GM13976 (cell line): ENCODE data around the gene TFF2.

Experiments
- DNase-seq: peaks from one replicate; pipeline ENCODE4 v3.0.0; 2012; ENCODE audit warnings: low spot score
- in situ Hi-C: fragments of 300-500 bp; cut with MboI; formaldehyde crosslinking; loops from one replicate; pipeline ENCODE4 v1.12.0; 2022; ENCODE audit warnings: low sequenced_read_pairs, mixed read lengths, inconsistent platforms; ENCODE audit not compliant: unreplicated experiment
- TF ChIP-seq, protein P1 (sequence below): IDR thresholded peaks from 2 replicates; pipeline ENCODE4 v1.5.1; 2012; ENCODE audit warnings: borderline replicate concordance, mild to moderate bottlenecking; ENCODE audit not compliant: insufficient read depth; ENCODE audit errors: extremely low read depth, missing control alignments, control extremely low read depth

TFF2 gene

DNA sequence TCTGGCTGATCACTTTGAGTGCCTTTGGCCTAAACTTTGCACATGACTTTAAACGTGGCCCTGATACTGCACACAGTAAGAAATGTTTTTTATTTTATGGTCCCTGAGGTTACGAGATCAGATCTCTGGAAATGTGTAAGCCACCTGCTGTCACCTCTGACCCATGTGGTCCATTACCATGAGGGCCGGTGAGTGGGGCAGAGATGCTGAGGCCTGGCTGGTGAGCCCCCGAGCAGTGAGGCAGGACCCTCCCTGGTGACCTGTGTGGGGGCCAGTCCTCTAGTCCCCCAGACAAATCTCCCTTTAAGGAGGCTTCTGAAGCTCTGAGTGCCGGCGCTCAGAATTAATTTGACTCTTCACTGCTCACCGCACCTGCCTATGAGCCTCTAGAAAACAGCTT lies 48.0 kb downstream of the TFF2 start:
- in situ Hi-C loops = no loop called here

DNA sequence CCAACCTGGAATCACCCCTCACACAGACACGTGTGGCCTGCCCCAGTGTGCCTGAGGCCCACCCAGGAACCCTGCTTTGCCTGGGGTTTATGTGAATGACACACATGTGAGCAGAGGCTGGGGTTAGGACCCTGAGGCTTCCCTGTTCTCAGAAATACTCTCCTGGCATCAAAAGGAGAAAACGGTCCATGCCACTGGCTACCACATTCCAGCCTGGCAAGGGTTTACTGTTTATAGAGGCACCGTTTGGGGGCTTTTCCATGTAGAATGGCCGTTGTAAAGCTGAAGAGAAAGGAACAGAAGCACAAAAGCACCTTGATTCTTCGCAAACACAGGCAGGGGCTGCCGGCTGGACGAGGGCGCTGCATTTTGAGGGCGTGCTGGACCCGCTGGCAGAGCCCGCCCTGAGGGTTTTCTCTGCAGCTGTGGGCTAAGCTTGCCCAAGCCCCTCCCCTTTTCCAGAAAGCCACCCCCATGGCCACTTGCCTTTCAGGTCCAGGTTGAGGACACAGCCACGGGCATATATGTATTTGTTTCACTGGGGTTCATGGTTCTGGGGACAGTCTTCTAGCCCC lies 48.6 kb downstream of the TFF2 start:
- in situ Hi-C loops = no loop called here
- TF ChIP-seq, protein P1, sequence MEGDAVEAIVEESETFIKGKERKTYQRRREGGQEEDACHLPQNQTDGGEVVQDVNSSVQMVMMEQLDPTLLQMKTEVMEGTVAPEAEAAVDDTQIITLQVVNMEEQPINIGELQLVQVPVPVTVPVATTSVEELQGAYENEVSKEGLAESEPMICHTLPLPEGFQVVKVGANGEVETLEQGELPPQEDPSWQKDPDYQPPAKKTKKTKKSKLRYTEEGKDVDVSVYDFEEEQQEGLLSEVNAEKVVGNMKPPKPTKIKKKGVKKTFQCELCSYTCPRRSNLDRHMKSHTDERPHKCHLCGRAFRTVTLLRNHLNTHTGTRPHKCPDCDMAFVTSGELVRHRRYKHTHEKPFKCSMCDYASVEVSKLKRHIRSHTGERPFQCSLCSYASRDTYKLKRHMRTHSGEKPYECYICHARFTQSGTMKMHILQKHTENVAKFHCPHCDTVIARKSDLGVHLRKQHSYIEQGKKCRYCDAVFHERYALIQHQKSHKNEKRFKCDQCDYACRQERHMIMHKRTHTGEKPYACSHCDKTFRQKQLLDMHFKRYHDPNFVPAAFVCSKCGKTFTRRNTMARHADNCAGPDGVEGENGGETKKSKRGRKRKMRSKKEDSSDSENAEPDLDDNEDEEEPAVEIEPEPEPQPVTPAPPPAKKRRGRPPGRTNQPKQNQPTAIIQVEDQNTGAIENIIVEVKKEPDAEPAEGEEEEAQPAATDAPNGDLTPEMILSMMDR = no peak
- no peak for DNase-seq

More for the DNA sequence above, 48.0 kb downstream of the TFF2 start:
- no peak for DNase-seq
- TF ChIP-seq, protein P1 = no peak

DNA sequence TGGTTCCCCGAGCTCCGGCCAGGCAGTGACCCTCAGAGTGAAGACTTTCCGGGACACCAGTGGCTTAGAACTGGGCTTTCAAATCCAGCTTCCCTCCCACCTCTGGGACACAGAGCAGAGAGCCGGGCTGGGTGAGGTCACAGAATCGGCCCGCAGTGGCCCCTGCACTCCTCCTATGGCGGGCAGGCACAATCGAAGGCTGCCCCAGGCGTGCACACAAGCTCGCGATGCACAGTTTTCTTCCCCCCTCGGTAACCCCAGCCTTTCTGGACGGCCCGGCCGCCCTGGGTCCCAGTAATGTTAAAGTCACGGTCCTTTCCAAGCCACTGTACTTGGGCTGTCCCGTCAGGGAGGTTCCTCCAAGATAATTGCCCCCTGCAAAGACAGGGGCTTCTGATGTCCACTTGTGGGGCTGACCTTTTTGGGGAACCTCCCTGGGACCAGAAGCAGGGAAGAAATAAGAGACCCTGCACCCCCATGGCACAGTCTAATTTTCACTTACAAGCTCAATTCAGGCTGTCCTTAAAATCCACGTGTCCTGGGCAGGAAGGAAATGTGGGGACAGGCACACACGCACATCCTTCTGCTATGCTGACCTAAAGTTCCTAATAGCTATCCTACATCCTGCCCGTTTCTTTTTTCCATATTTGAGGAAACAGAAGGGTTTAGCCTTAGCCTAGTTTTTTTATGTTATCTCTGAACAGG lies 49.3 kb downstream of the TFF2 start:
- TF ChIP-seq, protein P1 = no peak
- no peak for DNase-seq
- in situ Hi-C loops = no loop called here

DNA sequence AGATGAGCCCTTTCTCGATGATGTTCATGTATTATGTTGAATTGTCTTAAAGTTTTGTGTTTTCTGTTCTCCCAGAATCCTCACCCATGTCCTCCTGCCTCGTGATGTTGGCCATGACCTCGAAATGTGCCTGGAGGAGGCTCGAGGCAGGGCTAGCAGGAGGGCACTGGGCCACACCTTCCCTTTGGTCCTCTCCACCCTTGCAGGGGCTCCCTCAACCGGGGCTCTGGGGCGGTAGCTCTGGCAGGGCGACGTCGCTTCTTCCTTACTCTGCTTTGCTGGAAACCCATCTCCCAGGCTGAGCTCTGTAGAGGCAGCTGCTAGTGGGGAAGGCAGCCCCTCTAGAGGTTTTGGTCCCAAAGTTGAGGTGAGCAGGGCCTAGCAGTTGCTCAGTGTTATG lies 49.8 kb downstream of the TFF2 start:
- TF ChIP-seq, protein P1 = no peak
- in situ Hi-C loops = no loop called here

DNA sequence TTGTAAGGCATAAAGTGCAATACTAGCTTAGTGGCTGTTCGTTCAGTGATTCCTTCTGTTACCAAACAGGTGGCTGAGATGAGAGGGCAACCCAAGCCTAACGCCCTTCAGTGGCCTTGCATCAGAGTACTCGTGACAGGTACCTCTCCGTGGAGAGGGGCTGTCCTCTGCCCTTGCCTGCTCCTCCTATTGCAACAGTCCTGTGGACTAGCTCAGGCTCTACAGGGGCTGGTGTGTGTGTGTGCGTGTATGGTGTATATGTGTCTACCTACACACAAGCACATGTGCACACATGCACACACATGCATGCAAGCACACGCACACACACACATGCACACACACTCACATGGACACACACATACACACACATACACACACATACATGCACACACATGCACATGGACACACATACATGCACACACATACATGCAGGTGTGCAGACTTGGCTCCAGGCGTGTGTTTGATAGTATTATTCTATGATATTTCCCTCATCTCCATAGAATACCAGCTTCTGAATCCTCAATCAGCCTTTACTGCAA lies 50.7 kb downstream of the TFF2 start:
- TF ChIP-seq, protein P1 = no peak
- DNase-seq = no peak
- in situ Hi-C loops = no loop called here

More for the DNA sequence above, 49.8 kb downstream of the TFF2 start:
- DNase-seq = no peak

DNA sequence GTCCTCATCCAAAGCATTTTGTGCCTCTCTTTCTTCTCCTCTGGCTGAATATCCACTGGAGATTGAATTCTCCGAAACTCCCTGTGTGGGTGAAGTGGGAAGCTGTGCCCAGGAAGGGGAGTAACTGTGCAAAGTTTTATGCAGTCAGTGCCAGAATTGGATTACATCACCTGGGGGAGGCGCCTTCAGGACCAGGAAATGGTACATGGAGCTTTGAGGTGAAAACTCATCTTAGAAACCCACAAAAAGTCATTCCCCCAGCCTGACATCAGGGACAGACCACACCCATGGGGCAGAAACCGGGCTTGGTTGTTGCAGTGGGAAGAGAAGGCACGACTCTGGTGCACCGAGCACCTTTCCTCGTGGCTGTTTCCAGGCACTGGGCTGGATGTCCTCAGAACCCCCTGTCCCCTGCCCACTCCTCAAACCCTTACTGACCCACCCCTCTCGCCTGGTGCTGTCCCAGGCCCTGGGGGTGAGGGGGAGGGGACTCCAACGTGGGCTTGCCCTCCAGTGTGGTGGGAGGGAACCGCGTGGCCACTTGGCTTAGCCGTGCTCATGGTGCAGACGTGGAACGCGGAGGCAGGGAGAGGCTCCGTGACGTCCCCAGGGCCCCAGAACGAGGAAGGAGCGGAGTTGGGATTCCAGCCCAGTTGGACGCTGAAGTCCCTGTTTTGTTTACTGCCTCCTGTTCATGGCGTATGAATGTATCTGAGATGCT lies 51.3 kb downstream of the TFF2 start:
- TF ChIP-seq, protein P1 = no peak
- in situ Hi-C loops = no loop called here
- DNase-seq = no peak
